Measurements from ENCODE around the gene RABEP2. TPM values are rescaled to one million over a fixed set of nuclear protein-coding genes. Genes with fewer than 3 reads are reported as not detected.
A peak's percentile ranks its signal among the peaks of the same experiment; 100 is the strongest.

The RABEP2 gene
- total and polyA plus RNA-seq, 9 of the 15 experiments (the other 6 are each of a cell fraction or from before 2014, with no cell fraction given): 0.15 to 13.4 (median 3.5) TPM

GRCh38 chr16:28880589-28880915 lies 44.5 kb downstream of the RABEP2 start (continued):
- TF ChIP-seq ZNF740 (CRISPR knock-in tag; IDR thresholded peaks at IDR 0.05) (0 out of 2 replicates have a peak, but pooled peaks have one; percentile 15), ZNF740 (tag; IDR thresholded peaks at IDR 0.05) (no peak), ZNF639 (CRISPR knock-in tag; conservative IDR thresholded peaks at IDR 0.05 in 1 of 2, IDR thresholded peaks at IDR 0.05 in 1 of 2) (no peak), RFX7 (CRISPR knock-in tag; IDR thresholded peaks at IDR 0.05) (no peak), SRF (CRISPR knock-in tag; IDR thresholded peaks at IDR 0.05) (no peak), CBX8 (IDR thresholded peaks at IDR 0.05; ENCODE audit: borderline replicate concordance, extremely low read depth, low read depth, low read length, poor library complexity, severe bottlenecking) (no peak), ZNF124 (CRISPR knock-in tag; IDR thresholded peaks at IDR 0.05) (no peak), ZNF785 (CRISPR knock-in tag; IDR thresholded peaks at IDR 0.05) (no peak), DDX20 (tag; IDR thresholded peaks at IDR 0.05; ENCODE audit: low read depth) (no peak)
